Fibroblast of lung (primary cell): ENCODE results near the gene DDAH1. TPM values are rescaled to one million over a fixed set of nuclear protein-coding genes. Genes with fewer than 3 reads are reported as not detected.

Source experiments
- DNase-seq, 2 donors: peaks; one replicate each; pipeline versions ENCODE4 v3.0.0 to v3.0.0-alpha.2; 2010; ENCODE audit warnings: low read depth in 2 of 2
- H2AFZ ChIP-seq: 2 replicates; pipeline ENCODE4 v1.5.1; 2012; ENCODE audit warnings: low read length, control low read depth, inconsistent platforms
- H3K27ac ChIP-seq: 2 replicates; pipeline ENCODE4 v1.5.1; 2011; ENCODE audit warnings: low read length, control low read depth; ENCODE audit not compliant: insufficient read depth
- H3K27me3 ChIP-seq: 2 replicates; pipeline ENCODE4 v1.5.1; 2011; ENCODE audit warnings: mild to moderate bottlenecking, low read length; ENCODE audit not compliant: control insufficient read depth, insufficient read depth
- H3K36me3 ChIP-seq: 2 replicates; pipeline ENCODE4 v1.5.1; 2011; ENCODE audit warnings: low read length; ENCODE audit not compliant: control insufficient read depth, insufficient read depth
- H3K4me1 ChIP-seq: 2 replicates; pipeline ENCODE4 v1.5.1; 2011; ENCODE audit warnings: low read length; ENCODE audit not compliant: control insufficient read depth, insufficient read depth; ENCODE audit errors: extremely low read depth
- H3K4me2 ChIP-seq: 2 replicates; pipeline ENCODE4 v1.5.1; 2011; ENCODE audit warnings: low read length, control low read depth; ENCODE audit not compliant: insufficient read depth; ENCODE audit errors: extremely low read depth
- H3K4me3 ChIP-seq, 4 experiments: fragments of 200-600 bp in 1 of 4; sonication (generic) in 1 of 4; replicated peaks in 1 of 4; 2 replicates each; pipeline ENCODE4 v1.5.1; 2011 to 2016; ENCODE audit warnings: low read length in 4 of 4, low read depth in 3 of 4, mild to moderate bottlenecking in 3 of 4, control low read depth in 2 of 4, inconsistent platforms in 1 of 4, mixed read lengths in 1 of 4; ENCODE audit not compliant: insufficient read depth in 1 of 4; ENCODE audit errors: control extremely low read depth in 1 of 4
- H3K79me2 ChIP-seq: 2 replicates; pipeline ENCODE4 v1.5.1; 2012; ENCODE audit warnings: mild to moderate bottlenecking, low read length, inconsistent platforms; ENCODE audit not compliant: control insufficient read depth, insufficient read depth
- H3K9ac ChIP-seq: 2 replicates; pipeline ENCODE4 v1.5.1; 2011; ENCODE audit warnings: mild to moderate bottlenecking, low read length, control low read depth; ENCODE audit not compliant: insufficient read depth
- H3K9me3 ChIP-seq: 2 replicates; pipeline ENCODE4 v1.5.1; 2012; ENCODE audit warnings: low read depth, low read length; ENCODE audit not compliant: control insufficient read depth, insufficient read depth
- H4K20me1 ChIP-seq: 2 replicates; pipeline ENCODE4 v1.5.1; 2011; ENCODE audit warnings: low read length; ENCODE audit not compliant: control insufficient read depth, insufficient read depth; ENCODE audit errors: extremely low read depth
- CTCF ChIP-seq, 2 donors: IDR thresholded peaks in 1 of 2; conservative IDR thresholded peaks in 1 of 2; 1 replicate in 1 of 2; 2 replicates in 1 of 2; pipeline ENCODE4 v1.5.1; 2011 to 2012; ENCODE audit warnings: low read length in 2 of 2, control low read depth in 1 of 2, inconsistent platforms in 1 of 2, low read depth in 1 of 2, mild to moderate bottlenecking in 1 of 2
- EZH2 ChIP-seq: IDR thresholded peaks from 2 replicates; pipeline ENCODE4 v1.5.1; 2012; ENCODE audit warnings: low read length, control low read depth, mild to moderate bottlenecking; ENCODE audit errors: missing control alignments
- polyA plus RNA-seq, 2 donors: library from polyadenylated mRNA; depleted of rRNA in 1 of 2; stranded (reverse) in 1 of 2; unstranded in 1 of 2; fragments of >200 nt; gene quantifications; 2 replicates each; pipeline ENCODE4 v1.2.1, GENCODE V29; 2011 to 2012; ENCODE audit warnings: missing spikeins in 1 of 2
- total RNA-seq: library from RNA; depleted of rRNA; stranded (reverse); fragments of >200 nt; gene quantifications from 2 replicates; pipeline ENCODE4 v1.2.1, GENCODE V29; 2014

Gene DDAH1
- total and polyA plus RNA-seq, 2 donors (not counting 1 experiment from before 2014, with no cell fraction given): 50.0 to 218 TPM

- H2AFZ ChIP-seq: no peak overlapping the region
- DNase-seq: peak in 1 of 2 donors; percentile 20
- H3K9ac ChIP-seq: no peak overlapping the region
- no peak overlapping the region for H3K4me2 ChIP-seq
- H3K4me1 ChIP-seq: peaks cover 5% of the 10 kb centered on the region
- H3K27ac ChIP-seq: no peak overlapping the region
- no peaks in the 10 kb centered on the region for H3K9me3 ChIP-seq
- no peaks in the 10 kb centered on the region for H3K27me3 ChIP-seq
- TF ChIP-seq EZH2 (no peak), CTCF (conservative IDR thresholded peaks at IDR 0.05 in 1 of 2, IDR thresholded peaks at IDR 0.05 in 1 of 2; ENCODE audit: low read depth in 1 of 2, low read length in 2 of 2) (no peak)
- no peaks in the 10 kb centered on the region for H4K20me1 ChIP-seq
- H3K4me3 ChIP-seq: no peak overlapping the region
- H3K36me3 ChIP-seq: no peaks in the 10 kb centered on the region
- H3K79me2 ChIP-seq: peaks cover 6% of the 10 kb centered on the region
These were observed 184.3 kb downstream of the DDAH1 start for GRCh38 chr1:85280636-85281035.

GRCh38 chr1:85279458-85280080, 185.4 kb downstream of the DDAH1 start:
- Histone ChIP-seq H3K27me3 (no peaks in the 10 kb centered on the region), H3K36me3 (no peaks in the 10 kb centered on the region), H3K79me2 (peaks cover 16% of the 10 kb centered on the region), H4K20me1 (no peaks in the 10 kb centered on the region), H3K4me2 (peak overlapping the region; percentile 20), H3K4me3 (peak overlapping the region in 1 of 4 experiments; percentile 39), H3K9ac (no peak overlapping the region), H3K27ac (peak overlapping the region; percentile 72), H3K4me1 (peaks cover 5% of the 10 kb centered on the region), H2AFZ (peak overlapping the region; percentile 43), H3K9me3 (no peaks in the 10 kb centered on the region)
- TF ChIP-seq EZH2: no peak
- no peak for TF ChIP-seq CTCF (conservative IDR thresholded peaks at IDR 0.05 in 1 of 2, IDR thresholded peaks at IDR 0.05 in 1 of 2; ENCODE audit: low read depth in 1 of 2, low read length in 2 of 2)
- DNase-seq: no peak

DNA sequence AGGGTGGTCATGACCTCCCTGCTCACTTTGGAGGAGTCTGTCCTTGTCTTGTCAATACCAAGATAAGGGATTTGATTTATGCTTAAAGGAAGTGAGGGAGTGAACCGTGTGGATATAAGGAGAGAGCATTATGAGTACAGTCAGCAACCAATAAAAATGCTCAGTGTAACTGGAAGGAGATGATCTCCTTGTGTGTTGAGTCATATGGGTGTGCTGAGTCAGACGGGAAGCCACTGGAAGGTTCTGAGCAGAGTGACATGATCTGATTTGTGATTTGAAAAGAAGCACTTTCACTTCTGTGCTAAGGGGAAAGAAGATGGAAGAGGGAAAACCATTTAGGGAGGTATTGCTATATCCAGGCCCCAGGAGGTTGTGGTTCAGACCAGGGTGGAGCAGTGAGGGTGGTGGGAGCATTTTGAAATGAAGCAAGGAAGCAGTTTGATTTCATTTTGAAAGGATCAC, 186.1 kb downstream of the DDAH1 start:
- H3K79me2 ChIP-seq: peaks cover 23% of the 10 kb centered on the region
- peak overlapping the region; percentile 20 for H3K4me2 ChIP-seq
- H2AFZ ChIP-seq: peak overlapping the region; percentile 43
- no peaks in the 10 kb centered on the region for H3K27me3 ChIP-seq
- TF ChIP-seq CTCF (conservative IDR thresholded peaks at IDR 0.05 in 1 of 2, IDR thresholded peaks at IDR 0.05 in 1 of 2; ENCODE audit: low read depth in 1 of 2, low read length in 2 of 2) (no peak), EZH2 (no peak)
- H3K36me3 ChIP-seq: no peaks in the 10 kb centered on the region
- peaks cover 5% of the 10 kb centered on the region for H3K4me1 ChIP-seq
- H3K4me3 ChIP-seq: peak overlapping the region in 3 of 4 experiments; percentile 0 to 39 (median 18)
- H3K9ac ChIP-seq: no peak overlapping the region
- H3K9me3 ChIP-seq: no peaks in the 10 kb centered on the region
- H4K20me1 ChIP-seq: no peaks in the 10 kb centered on the region
- DNase-seq: peak; percentile 94 to 96
- H3K27ac ChIP-seq: peak overlapping the region; percentile 72
